DOHH2 (cell line): ENCODE results near the gene NPY1R.

Experiments
- H3F3A ChIP-seq: fragments of 200-600 bp; sonication (generic), shearing (Covaris generic); 2 replicates; pipeline ENCODE4 v1.6.0; 2016; ENCODE audit warnings: antibody characterized with exemption, mild to moderate bottlenecking; ENCODE audit not compliant: control insufficient read depth, insufficient read depth
- H3K27ac ChIP-seq: fragments of 200-600 bp; sonication (generic); 2 replicates; pipeline ENCODE4 v1.5.1; 2014; ENCODE audit warnings: low read depth, mild to moderate bottlenecking, low read length, moderate library complexity
- H3K27me3 ChIP-seq: fragments of 200-600 bp; sonication (generic); 2 replicates; pipeline ENCODE4 v1.6.1; 2014; ENCODE audit warnings: mild to moderate bottlenecking, low read length, mixed read lengths; ENCODE audit not compliant: control insufficient read depth
- H3K36me3 ChIP-seq: fragments of 200-600 bp; sonication (generic); 2 replicates; pipeline ENCODE4 v1.6.1; 2014; ENCODE audit warnings: mild to moderate bottlenecking, low read length, moderate library complexity, mixed read lengths; ENCODE audit not compliant: control insufficient read depth
- H3K4me1 ChIP-seq: fragments of 200-600 bp; sonication (generic); 2 replicates; pipeline ENCODE4 v1.6.1; 2014; ENCODE audit warnings: mild to moderate bottlenecking, low read length, mixed read lengths; ENCODE audit not compliant: control insufficient read depth
- H3K4me2 ChIP-seq: fragments of 200-600 bp; sonication (generic); 2 replicates; pipeline ENCODE4 v1.6.0; 2014; ENCODE audit warnings: mild to moderate bottlenecking, low read length, moderate library complexity
- H3K4me3 ChIP-seq: fragments of 200-600 bp; sonication (generic); 2 replicates; pipeline ENCODE4 v1.5.1; 2014; ENCODE audit warnings: mild to moderate bottlenecking, low read length, mixed read lengths
- H3K79me2 ChIP-seq: fragments of 200-600 bp; sonication (generic); 2 replicates; pipeline ENCODE4 v1.6.1; 2014; ENCODE audit warnings: mild to moderate bottlenecking, low read length, mixed read lengths; ENCODE audit not compliant: control insufficient read depth
- H3K9me2 ChIP-seq: fragments of 200-600 bp; sonication (generic); replicated peaks from 2 replicates; pipeline ENCODE4 v1.6.1; 2014; ENCODE audit warnings: mild to moderate bottlenecking, low read length, mixed read lengths; ENCODE audit not compliant: control insufficient read depth
- H3K9me3 ChIP-seq: fragments of 200-600 bp; sonication (generic); 2 replicates; pipeline ENCODE4 v1.6.1; 2014; ENCODE audit warnings: antibody characterized with exemption, low read length, mixed read lengths; ENCODE audit not compliant: control insufficient read depth, insufficient read depth
- H4K20me1 ChIP-seq: fragments of 200-600 bp; sonication (generic); 2 replicates; pipeline ENCODE4 v1.6.0; 2014; ENCODE audit warnings: low read depth, mild to moderate bottlenecking, antibody characterized with exemption, low read length, moderate library complexity; ENCODE audit not compliant: control insufficient read depth, insufficient read depth
- CTCF ChIP-seq: fragments of 200-600 bp; sonication (generic); IDR thresholded peaks from one replicate; pipeline ENCODE4 v1.5.1; 2014; ENCODE audit warnings: antibody characterized with exemption, mild to moderate bottlenecking, low read depth, low read length; ENCODE audit not compliant: poor library complexity, severe bottlenecking
- EZH2phosphoT487 ChIP-seq: fragments of 200-600 bp; sonication (generic); IDR thresholded peaks from 2 replicates; pipeline ENCODE4 v1.6.1; 2017; ENCODE audit warnings: borderline replicate concordance, mild to moderate bottlenecking, antibody characterized with exemption, low read length, moderate library complexity, mixed read lengths

NPY1R gene

GRCh38 chr4:163344147-163345125, 12.0 kb upstream of the NPY1R start:
- Histone ChIP-seq H3K9me2 (no peaks in the 10 kb centered on the region), H3K79me2 (no peaks in the 10 kb centered on the region), H3K9me3 (no peaks in the 10 kb centered on the region), H3F3A (no peaks in the 10 kb centered on the region), H3K4me2 (no peak overlapping the region), H3K27me3 (no peaks in the 10 kb centered on the region), H3K27ac (no peak overlapping the region), H4K20me1 (no peaks in the 10 kb centered on the region), H3K36me3 (no peaks in the 10 kb centered on the region), H3K4me1 (no peaks in the 10 kb centered on the region), H3K4me3 (no peak overlapping the region)
- TF ChIP-seq CTCF (no peak), EZH2phosphoT487 (no peak)

- no peaks in the 10 kb centered on the region for H3K4me1 ChIP-seq
- H3K27me3 ChIP-seq = no peaks in the 10 kb centered on the region
- TF ChIP-seq CTCF = no peak
- no peak for TF ChIP-seq EZH2phosphoT487
- H3K9me2 ChIP-seq = no peaks in the 10 kb centered on the region
- H3K27ac ChIP-seq = no peak within 1 kb of the TSS
- no peaks in the 10 kb centered on the region for H3K36me3 ChIP-seq
- H3K9me3 ChIP-seq = no peaks in the 10 kb centered on the region
- no peak within 1 kb of the TSS for H3K4me2 ChIP-seq
- no peak within 1 kb of the TSS for H3K4me3 ChIP-seq
- H3K79me2 ChIP-seq = no peaks in the 10 kb centered on the region
- no peaks in the 10 kb centered on the region for H3F3A ChIP-seq
- no peaks in the 10 kb centered on the region for H4K20me1 ChIP-seq
Measured at GRCh38 chr4:163343604-163344146, 11.3 kb upstream of the NPY1R start, which contains the start of gene NPY5R. Gene NPY5R, plus strand, starts transcription at chr4:163343892. Its CDS starts 6,382 bp downstream, at chr4:163350274.

- H3K4me3 ChIP-seq = no peak overlapping the region
- H4K20me1 ChIP-seq = no peaks in the 10 kb centered on the region
- H3K27me3 ChIP-seq = no peaks in the 10 kb centered on the region
- H3K4me1 ChIP-seq = no peaks in the 10 kb centered on the region
- H3K79me2 ChIP-seq = no peaks in the 10 kb centered on the region
- no peaks in the 10 kb centered on the region for H3K9me2 ChIP-seq
- no peak for TF ChIP-seq CTCF
- TF ChIP-seq EZH2phosphoT487 = no peak
- no peak overlapping the region for H3K27ac ChIP-seq
- no peaks in the 10 kb centered on the region for H3K9me3 ChIP-seq
- H3F3A ChIP-seq = no peaks in the 10 kb centered on the region
- H3K4me2 ChIP-seq = no peak overlapping the region
- H3K36me3 ChIP-seq = no peaks in the 10 kb centered on the region
Measured at GRCh38 chr4:163335384-163335783, 3.0 kb upstream of the NPY1R start.
